Germinal center (tissue), 1 donor: ENCODE data around the gene SNORC.
"Not testable (repeated sequence)": the region's sequence is repeated elsewhere in the genome, so short reads cannot be mapped to it uniquely, and the experiment has no call there.

Experiments used
- DNase-seq: peaks from one replicate; pipeline ENCODE4 v3.0.0; 2012; ENCODE audit warnings: mixed read lengths, low spot score

SNORC gene

DNA sequence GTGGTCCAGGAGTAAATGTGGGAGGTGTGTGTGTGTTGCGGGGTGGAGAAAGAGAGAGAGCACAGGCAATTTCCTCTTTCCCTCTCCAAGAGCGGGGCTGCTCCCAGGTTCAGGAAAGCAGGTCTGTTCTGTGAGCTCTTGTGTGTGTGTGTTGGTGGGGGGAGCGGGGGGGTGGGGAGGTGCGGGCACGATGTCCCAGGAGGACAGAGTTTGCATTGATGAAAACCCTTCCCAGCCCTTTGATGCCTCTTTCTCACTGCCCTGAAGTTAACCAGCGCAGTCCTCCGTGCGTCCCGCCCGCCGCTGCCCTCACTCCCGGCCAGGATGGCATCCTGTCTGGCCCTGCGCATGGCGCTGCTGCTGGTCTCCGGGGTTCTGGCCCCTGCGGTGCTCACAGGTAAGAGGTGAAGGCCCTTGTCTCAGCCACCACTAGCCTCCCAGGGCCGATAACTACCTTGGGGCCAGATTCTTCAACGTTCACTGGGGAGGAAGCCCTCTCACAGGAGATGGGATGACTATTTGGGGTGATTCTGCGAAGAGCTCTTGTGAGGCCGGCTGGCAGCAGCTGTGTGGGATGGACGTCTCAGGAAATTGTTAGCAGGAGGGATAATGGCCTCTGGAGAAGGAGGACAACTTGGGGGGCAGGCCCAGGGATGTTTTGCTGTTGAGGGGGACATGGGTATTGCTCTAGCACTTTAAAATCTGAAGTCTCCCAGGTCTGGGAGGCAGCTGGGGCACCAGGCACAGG, at the start of gene SNORC:
SNORC (plus strand) TSS at position 247 of the 748 bp plus-strand sequence; CDS start at position 325, 78 bp downstream.
- DNase-seq: no peak

DNA sequence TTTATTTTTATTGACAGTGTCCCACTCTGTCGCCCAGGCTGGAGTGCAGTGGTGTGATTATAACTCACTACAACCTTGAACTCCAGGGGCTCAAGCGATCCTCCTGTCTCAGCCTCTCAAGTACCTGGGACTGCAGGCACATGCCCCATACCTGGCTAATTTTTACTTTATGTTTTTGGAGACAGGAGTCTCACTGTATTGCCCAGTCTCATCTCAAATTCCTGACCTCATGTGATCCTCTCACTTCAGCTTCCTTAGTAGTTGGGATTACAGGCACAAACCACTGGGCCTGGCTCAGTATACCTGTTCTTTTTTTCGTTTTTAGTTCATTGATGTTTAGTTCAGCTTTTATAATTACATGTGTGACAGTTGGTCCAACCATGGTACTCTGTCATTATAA, 40.1 kb upstream of the SNORC start:
- no peak for DNase-seq

DNA sequence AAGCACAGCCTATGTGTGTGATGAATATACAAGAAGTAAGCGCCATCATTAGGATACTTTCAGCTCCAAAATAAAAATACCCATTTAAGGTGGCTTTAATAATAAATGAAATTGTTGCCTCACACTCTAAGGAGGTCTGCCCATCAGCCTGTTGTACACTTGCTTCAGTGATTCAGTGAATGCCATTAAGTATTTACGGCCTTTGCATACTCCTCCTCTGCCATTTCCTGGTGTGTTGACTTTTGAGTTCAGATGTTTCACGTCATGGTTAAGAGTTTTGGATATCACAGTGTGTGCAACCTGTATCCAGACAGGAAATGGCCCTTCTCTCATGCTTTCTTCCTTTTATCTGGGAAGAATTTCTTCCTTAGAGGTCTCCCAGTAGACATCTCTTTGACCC, 38.6 kb upstream of the SNORC start:
- no peak for DNase-seq

DNA sequence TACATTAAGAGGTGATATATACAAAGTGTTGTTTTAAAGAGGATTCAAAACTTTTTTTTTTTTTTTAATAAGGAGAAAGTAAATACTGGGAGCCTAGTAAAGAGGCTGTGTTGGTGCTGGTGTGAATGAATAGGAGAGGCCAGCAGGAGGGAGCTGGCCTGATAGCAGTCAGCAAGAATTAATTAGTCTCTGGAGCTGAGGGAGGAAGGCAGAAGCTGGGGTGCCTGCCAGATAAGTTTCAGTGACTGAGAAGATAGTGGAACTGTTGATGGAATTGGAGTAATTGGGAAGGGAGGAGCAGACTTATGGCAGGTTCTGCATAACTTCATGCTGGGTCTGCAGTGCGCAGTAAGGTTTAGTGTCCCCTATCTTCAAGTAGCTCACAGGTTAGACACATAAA, 36.2 kb upstream of the SNORC start:
- no peak for DNase-seq

DNA sequence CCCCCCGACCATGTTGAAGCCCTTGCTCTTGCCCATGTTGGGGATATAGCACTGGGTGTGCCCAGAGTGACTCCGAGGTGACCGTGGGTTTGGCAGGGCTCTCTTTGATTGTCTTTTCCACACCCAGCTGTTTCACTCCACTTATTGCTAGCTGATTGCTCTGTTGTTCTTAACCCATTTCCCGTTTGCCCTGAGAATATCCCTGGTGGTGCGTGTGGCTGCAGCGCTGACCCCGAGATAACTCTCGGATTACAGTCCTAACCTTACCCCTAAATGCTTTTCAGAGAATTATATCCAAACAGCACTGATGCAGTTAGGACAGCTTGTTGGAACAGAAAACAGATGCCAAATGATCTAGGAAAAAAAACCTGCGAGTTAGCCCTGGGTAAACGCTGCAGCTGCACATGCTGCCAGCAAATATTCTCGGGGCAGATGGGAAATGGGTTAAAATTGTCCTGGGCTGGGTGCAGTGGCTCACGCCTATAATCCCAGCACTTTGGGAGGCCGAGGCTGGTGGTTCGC, 34.3 kb upstream of the SNORC start:
- DNase-seq: no peak

DNA sequence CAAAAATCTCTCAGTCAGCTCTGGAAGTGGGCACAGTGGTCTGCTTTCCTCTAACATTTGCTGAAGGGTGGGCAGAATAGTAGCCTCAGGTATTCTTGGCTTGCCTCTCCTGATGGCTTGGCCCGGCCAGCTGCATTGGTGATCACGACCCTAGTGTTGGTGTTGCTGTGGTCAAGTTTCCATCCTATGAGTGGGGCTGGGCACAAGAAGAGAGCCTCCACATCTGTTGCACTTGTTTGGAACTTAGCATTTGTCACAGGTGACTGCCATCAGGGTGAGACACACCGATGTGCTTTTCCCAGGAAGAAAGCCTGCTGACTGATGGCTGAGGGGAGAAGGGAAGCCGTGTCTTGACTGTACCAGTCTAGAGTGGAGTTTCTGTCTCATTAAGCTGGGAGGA, 33.1 kb upstream of the SNORC start:
- DNase-seq: no peak

DNA sequence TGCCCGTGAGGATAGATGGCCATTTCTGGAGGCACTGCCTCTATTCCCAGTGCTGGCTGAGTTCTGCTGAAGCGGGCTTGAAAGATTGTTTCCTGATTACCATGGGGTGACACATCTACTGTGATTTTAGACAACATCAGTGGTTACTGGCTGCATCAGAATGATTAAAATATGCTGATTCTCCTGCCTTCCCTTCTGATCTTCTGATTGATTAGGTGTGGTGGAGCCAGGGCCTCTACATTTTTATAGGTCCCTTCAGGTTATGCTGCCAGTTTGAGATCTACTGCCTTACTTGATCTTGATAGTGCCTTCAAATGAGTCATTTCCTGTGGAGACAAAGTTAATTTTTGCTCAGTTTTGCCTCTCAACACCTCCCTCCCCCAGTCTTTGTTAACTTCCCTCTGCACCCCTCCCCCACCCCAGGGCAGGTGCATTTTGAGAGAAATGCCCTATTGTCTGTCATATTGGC, 31.6 kb upstream of the SNORC start:
- DNase-seq: peak; percentile 20

DNA sequence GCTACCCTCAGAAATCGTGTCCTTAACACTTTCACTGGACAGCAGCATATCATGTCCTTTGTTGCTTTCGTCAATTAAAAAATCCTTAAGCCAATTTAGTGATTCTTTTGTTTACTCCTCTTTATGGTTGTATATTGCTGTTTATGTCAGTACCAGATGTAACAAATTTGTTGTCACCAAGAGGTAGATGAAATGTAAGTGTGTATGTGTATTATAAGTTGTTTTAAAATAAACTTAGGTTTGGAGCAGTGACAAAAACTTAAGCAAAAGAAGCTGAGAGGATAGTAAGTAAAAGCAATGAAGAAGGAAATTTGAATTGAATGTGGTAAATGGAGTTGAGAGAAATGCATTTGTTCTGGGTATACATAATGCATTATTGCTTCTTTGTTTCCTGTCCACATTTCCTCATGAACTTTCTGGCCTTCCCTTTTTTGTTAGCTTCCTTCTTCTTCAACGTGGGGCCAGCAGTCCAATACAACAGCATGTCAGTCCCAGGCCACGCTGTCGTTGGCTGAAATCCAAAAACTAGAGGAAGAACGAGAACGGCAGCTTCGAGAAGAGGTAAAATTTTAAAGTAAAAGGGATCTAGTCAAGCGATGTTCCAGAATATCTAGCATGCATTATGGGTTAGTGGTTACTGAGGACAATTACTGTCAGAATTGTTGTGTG, 30.5 kb upstream of the SNORC start:
- no peak for DNase-seq

DNA sequence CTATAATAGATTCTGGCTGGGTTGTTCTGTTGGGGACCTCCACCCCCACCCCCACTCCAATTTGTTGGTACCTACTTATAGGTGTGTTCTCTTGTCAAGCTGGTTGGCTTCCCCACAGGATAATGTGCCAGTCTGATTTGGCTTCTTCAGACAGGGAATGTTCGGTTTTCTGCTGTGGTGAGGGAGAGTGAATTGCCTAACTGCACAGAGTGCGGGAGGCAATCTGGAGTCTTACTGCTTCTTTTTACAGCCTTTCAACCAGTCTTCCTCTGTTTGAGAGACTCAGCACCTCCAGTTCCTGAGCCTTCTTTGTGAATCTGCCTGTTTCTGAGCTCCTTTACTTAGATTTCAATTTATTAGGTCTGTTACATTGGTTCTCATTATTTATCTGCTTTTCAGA, 27.4 kb upstream of the SNORC start:
- DNase-seq: no peak

DNA sequence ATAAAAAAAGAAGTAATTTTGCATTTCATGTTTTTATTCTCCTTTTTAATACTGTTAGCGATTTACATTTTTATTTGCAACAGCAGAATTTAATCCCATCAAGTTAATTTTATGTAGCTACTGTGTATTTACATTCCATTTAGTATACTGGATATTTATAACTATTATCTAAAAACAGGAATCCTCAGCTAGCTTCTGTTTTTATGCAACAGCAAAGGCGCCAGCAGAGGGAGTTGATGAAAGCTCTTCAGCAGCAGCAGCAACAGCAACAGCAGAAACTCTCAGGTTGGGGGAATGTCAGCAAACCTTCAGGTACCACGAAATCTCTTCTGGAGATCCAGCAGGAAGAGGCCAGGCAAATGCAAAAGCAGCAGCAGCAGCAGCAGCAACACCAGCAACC, 26.2 kb upstream of the SNORC start:
- no peak for DNase-seq

DNA sequence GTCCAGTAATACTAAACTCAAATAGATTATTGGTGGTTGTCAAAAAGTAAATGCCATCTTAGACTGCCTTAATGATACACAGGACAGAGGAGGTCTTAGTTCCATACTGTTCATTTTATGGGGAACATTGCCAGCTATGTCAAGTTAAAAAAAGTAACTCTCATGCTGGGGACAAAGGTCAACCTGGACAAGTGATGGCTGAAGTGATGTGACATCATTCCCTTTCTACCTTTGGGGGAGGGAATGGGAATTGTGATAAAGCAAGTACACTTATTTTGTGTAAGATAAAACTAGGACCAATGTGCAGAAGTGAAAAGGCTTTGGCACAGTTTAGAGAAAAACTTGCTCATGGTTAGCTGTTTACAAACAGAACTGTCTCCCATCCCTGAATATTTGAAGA, 24.0 kb upstream of the SNORC start:
- no peak for DNase-seq

DNA sequence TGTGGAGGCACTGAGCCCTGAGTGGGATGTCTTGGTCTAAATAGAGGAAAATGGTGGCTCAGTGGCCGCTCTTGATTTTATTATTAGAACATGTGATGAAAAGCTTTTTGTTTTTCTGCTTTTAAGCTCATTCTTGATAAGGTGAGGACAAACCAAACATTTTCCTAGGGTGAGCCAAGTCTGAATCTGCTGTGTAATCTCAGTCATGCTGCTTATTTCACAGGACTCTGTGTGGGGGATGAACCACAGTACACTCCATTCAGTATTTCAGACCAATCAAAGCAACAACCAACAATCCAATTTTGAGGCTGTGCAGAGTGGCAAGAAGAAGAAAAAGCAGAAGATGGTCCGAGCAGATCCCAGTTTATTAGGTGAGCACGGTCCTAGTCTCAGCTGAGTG, 20.0 kb upstream of the SNORC start:
- no peak for DNase-seq

DNA sequence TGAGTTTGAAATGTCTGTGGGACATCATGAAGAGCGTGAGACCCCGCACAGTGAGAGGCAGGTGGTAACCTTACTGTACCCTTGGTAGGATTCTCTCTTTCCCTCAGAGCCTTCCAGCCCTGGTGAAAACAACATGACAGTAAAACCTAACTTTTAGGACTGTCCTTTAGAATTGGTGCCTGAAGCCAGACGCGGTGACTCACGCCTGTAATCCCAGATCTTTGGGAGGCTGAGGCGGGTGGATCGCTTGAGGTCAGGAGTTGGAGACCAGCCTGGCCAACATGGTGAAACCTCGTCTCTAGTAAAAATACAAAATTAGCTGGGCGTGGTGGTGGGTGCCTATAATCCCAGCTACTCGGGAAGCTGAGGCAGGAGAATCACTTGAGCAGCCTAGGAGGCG, 18.0 kb upstream of the SNORC start:
- not testable (repeated sequence) for DNase-seq

DNA sequence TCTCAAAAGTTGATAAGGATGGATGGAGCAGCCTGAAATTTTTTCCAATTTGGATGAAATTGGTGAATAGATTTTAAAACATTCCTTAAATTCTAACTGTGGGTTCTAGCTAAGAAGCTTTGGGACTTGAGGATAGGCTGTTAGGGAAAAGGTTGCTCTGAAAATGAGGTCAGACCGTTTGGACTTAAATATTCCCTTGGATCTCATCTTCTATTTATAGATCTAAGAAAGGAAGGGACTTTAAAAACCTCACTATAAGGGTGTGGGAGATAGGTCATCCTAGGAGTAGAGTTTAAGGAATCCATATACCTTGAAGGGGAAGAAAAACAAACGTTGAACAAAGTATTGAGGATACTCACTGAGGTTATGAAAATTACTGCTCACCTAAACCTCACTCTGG, 17.4 kb upstream of the SNORC start:
- DNase-seq: no peak

DNA sequence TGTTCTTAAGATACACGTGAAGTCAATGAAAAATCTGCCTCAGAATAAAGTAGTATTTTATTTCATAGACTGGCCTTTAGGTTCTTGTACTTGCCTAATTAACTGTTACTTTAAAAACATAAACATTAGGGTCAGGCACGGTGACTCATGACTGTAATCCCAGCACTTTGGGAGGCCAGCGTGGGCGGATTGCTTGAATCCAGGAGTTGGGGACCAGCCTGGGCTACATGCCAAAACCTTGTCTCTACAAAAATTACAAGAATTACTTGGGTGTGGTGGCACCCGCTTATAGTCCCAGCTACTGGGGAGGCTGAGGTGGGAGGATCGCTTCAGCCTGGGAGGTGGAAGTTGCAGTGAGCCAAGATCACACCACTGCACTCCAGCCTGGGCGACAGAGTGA, 16.0 kb upstream of the SNORC start:
- no peak for DNase-seq

DNA sequence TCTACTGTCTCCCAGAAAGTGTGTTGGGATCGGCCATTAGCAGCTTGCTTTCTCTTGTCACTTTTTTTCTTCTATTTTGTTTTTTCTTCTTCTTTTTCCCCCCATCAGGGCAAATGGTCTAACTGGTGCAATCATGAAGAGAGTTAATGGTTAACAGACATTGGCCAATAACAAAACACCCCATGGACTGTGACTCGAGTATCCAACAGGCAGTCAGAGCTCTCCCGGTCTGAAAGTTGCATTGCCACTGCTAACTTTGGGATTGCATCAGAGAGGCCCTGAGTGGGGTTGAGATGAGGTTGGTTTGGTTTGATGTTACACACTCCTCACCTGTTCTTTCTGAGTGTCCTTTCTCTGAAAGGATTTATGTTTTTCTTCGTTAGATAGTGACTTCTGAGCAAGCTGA, 12.9 kb upstream of the SNORC start:
- DNase-seq: no peak

DNA sequence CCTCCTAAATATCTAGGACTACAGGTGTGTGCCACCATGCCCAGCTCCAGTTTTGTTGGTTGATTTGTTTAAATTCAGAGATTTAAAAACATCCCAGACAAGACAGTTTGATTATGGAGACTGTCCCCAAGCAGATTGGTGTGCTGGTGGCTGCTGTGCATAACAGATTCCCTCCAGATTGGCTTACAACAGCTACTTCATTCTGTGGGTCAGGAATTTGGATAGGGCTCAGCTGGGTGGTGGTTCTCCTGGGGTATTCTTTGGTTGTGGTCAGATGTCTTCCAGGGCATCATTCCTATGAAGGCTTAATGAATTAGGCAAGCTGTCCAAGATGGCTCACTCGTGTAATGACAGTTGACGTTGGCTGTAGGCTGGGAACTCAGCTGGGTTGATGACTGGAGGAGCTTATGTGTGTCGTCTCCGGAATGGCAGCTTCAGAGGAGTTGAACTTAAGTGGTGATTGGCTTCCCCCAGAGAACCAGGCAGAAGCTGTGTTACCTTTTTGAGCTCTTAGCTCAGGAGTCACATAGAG, 10.6 kb upstream of the SNORC start:
- DNase-seq: no peak

DNA sequence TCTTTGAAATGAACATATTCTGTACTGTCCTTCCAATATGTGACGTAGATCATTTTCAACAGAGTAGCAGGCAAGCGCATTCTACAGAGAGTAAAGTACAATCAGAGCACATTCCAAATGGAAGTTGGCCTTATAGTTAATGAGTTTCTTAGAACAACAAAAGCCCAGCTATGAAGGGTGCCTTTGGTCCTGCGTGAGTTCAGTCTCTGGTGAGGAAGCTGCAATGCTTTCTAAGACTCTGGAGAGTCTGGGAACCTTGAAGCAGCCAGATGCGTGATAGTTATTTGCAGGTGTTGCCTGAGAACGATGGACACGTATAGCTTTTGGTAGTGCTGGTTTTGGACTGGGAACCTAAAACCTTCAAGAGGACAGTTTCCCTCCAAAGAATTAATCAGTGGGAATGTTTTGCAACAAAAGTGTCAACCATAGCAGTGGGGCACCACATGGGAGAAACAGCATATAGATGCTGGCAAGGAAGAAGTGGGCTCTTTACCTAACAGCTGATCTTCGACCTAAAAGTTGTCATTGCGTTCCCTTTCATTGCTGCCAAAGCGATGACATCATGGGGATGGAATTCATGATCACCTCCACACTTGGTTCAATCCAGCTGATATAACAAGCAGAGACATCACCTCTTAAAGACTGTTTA, 9.3 kb upstream of the SNORC start:
- DNase-seq: no peak

DNA sequence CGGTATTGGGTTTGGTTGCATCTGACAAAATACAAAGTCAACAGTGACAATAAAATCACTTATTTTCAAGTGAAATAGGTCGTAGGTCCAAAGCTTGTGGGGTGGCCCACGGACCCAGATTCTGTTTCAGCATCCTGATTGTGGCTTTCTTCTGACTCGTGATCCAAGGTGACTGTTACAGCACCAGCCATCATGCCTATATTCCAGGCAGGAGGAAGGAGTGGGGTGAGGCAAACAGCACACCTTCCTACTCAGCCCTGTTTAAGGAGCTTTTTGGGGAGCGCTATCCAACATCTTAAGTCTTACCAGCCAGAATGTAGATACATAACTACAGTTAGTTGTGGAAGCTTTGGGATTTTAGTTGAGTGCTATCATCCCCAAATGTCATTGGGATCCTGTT, 8.7 kb upstream of the SNORC start:
- DNase-seq: no peak

DNA sequence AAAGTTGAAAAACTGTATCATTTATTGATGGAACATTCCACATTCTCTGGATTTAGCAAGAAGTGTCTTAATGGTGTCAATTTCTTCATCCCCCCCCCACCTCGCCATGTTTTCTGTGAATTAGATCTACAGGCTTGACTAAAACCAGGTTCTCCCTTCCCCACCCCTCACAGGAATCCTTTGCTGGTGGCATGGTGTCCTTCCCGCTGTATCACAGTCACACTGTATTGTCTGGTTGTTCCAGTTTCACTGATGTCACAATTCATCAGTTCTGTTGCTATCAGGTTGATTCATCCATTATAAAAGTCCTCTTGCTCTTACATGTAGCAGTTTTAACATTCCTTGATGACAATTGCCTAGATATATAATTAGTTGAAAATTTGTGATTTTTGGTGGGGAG, 6.1 kb upstream of the SNORC start:
- DNase-seq: no peak

DNA sequence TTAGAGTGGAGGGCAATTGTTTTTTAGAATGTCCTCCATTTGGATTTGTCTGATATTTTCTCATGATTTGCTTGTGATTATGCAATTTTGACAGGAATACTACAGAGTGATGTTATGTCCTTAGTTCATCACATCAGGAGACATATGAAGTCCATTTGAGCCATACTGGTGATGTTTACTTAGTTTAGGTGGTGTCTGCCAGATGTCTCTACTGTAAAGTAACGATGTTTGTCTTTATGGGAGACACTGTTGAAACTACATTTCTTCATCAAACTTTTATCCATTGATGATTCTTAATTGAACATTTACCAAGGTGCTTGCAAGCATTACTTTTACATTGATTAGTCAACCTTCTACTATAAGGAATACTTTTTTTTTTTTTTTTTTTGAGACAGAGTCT, 4.9 kb upstream of the SNORC start:
- no peak for DNase-seq

DNA sequence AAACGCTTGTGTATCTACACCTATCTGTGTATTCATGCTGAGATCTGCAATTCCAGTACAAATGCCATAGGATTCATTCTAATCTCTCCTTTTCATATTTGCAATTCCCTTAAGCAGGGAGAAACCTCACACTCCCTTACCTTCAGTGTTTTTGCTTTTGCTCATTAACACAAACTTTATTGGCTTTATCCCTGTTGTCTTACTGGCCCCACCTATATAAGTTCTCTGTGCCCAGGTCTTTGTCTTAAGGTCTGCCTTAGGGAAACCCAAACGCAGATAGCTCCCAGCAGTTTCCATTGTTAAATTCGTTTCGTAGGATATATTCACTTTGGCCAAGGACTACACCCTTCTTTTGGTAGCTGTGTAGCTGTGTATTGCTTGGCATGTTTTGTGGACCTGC, 4.0 kb upstream of the SNORC start:
- no peak for DNase-seq
